ENCODE results near the gene RPLP2. TPM values are rescaled to one million over a fixed set of nuclear protein-coding genes. Genes with fewer than 3 reads are reported as not detected.

RPLP2 gene
- total RNA-seq, 2 donors from 2014 or later: 1,286 to 1,386 TPM

DNA sequence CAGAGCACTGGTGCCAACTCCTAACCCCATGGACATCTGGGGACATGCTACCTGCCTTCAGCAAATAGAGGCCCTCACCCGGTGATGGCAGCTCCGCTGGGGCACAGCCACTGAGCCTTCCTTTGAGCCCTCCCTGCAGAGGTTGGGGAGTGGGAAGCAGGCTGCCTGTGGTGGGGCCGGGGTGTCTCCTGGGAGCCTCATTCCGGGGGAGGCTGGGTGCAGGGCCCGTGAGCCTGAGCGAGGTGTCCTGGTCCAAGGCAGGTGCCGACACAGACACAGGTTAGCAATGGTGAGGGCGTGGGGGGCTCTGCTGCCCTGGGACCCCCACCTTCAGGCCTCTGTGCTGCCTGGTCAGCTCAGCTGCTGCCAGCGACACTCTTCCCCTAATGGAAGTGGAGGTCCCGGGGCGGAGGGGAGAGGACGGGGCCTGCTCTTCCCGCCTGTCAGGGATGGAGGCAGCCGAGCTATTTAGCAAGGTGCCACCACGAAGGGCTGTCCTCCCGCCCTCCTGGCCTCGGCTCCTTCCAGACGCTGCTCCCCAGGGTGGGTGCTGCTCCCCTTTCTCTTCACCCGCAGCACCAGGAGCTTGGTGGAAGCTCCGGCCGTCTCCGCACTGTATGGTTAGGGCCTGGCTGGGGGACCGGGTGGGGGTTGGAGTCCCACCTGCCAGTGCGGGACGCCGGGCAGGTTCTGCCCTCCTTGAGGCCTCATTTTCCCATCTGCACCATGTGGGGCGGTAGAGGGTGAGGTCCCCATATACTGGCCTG lies 44.1 kb downstream of the RPLP2 start:
- no peak for DNase-seq (ENCODE audit: low spot score)
- intact Hi-C loops (cut with DNase I): loop anchor here in 1 of 2 donors (5.0 kb wide), 1 partner anchor 198 kb away; no protein-coding TSS in a partner anchor

- DNase-seq (ENCODE audit: low spot score): no peak
- intact Hi-C loops (cut with DNase I): loop anchor here in 1 of 2 donors (5.0 kb wide), 1 partner anchor 198 kb away; no protein-coding TSS in a partner anchor
These were observed 45.0 kb downstream of the RPLP2 start for GRCh38 chr11:854601-855329.

DNA sequence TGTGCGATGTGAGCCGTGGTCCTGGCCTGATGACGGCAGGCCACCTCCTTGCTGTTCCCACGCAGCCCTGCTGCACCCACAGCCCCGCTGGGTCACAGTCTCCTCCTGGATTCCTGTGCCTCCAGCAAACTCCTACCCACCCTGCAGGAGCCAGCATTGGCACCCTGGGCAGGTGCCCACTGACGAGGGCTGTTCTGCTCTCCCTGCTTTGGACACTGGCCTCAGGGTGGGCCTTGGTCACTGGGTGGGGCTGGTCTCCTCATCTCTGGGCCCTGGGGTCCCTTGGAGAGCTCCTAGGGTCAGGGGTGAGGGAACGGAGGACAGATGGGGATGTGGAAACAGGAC lies 45.5 kb downstream of the RPLP2 start:
- no peak for DNase-seq (ENCODE audit: low spot score)
- intact Hi-C loops (cut with DNase I): no loop called here

DNA sequence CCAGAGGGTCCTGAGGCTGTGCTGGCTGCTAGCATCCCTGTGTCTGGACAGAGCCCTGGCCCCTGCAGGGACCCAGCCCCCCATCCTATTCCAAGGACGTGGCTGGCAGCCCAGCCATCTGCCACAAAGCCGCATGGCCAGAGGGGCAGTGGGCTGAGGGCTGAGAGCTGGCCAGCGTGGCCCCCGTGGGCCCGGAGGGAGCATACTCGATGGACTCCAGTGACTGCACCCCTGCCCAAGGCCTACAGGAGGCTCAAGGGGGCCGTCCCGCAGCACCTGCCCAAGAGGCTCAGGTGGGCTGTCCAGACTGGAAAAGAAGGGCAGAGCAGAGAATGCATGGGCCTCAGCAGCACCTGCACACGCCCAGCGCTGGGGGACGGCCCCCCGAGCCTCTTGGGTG lies 46.0 kb downstream of the RPLP2 start:
- DNase-seq (ENCODE audit: low spot score): no peak
- intact Hi-C loops (cut with DNase I): no loop called here

DNA sequence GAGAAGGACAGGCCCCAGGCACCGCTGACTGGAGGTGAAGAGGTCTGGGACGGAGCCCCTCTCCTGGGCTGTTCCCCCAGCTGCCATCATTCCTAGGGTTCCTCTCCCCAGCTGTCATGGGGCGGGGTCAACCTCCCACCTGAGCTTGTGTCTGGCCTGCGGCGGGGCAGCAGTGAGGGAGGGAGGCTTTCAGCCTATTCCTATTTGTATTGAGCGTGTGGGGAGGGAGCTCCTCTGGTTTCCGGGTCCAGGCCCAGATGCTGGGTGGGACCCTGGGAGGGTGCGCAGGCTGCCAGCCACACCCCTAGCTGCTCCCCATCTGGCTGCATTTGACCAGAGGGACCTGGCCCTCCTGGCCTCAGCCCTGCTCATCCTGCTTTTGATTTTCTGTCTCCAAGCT lies 46.6 kb downstream of the RPLP2 start:
- DNase-seq (ENCODE audit: low spot score): no peak
- intact Hi-C loops (cut with DNase I): no loop called here

DNA sequence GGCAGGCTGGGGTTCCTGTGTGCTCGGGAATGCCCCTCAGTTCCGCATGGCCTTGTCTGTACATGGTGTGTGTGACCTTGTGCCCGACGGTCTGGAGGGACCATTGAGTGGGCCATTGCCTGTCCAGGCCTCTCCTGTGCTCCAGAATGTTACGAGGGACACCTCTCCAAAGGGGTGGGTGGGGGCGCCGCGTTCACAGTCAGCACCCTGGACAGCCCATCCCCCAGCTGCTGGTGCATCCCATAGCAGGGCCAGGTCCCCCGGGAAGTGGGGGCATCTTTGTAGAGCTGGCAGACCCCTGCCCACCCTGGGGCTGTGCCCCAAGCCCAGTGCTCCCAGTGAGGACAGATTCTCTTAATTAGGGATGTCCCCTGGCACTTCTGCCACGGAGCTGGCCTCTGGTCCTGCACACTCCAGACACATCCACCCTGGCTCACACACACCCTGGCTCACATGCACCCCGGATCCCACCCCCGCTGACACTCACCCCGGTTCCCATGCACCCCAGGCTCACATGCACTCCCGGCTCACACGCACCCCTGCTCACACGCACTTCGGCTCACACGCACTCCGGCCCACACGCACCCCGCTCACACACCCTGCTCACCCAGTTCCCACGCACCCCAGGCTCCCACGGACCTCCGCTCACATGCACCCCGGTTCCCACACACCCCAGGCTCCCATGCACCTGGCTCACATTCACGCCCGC lies 48.4 kb downstream of the RPLP2 start:
- intact Hi-C loops (cut with DNase I): no loop called here
- no peak for DNase-seq (ENCODE audit: low spot score)

GRCh38 chr11:858762-859339 lies 49.1 kb downstream of the RPLP2 start:
- no peak for DNase-seq (ENCODE audit: low spot score)
- intact Hi-C loops (cut with DNase I): no loop called here

GRCh38 chr11:859394-860131 lies 49.8 kb downstream of the RPLP2 start:
- intact Hi-C loops (cut with DNase I): loop anchor here in 1 of 2 donors (10.0 kb wide), 1 partner anchor 185 kb away; no protein-coding TSS in a partner anchor
- DNase-seq (ENCODE audit: low spot score): peak; percentile 94

DNA sequence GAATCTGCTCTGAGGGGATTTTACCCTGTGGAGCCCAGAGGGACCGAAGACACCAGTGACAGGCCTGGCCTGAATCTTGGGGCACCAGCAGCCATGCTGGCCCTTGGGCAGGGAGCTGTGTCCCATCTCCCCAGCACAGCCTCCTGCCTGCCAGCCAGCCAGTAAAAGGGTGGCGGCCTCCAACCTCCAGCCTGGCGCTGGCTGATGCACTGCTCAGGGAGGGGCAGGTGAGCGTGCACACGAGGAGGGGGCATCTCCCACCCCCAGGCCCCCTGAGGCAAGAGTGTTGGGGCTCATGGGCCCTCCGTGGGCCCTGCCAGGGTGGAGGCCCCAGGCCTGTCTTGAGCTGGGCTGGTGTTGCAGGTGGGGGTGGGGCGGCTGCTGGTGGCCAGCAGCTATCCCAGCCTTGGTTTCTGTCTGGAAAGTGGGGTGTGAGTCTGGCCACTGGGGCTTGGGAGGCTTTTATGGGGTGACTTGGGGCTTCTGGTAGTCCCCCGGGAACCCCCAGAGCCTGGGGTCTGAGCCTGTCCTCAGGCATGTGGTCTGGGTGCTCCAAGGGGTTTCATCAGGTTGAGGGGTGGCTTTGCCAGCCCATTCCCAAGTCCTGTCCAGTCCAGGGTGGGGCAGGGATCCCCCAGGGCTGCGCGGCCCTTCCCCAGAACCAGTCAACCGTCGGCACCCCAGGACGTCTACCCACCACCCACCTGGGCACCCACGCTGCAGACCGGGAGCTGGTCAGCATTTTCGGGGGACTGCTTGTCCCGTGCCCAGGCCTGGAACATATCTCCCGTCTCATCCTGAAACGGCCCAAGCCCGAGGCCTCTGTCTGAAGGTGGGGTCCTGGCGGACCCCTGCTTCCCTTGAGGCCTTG lies 50.7 kb downstream of the RPLP2 start:
- DNase-seq (ENCODE audit: low spot score): no peak
- intact Hi-C loops (cut with DNase I): loop anchor here in 1 of 2 donors (10.0 kb wide), 1 partner anchor 184 kb away; no protein-coding TSS in a partner anchor

DNA sequence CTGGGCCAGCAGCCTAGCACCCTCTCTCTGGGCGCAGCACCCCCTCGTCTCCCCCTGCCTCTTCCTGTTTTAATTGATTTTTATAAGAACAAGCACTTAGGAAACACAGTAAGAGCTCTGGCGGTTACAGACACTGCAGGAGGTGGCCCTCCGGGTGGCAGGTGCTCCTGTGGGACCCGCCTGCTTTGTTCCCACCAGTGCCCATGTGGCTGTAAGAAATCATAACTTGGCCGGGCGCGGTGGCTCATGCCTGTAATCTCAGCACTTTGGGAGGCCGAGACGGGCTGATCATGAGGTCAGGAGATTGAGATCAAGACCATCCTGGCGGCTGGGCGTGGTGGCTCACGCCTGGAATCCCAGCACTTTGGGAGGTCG lies 51.3 kb downstream of the RPLP2 start:
- intact Hi-C loops (cut with DNase I): loop anchor here in 1 of 2 donors (10.0 kb wide), 1 partner anchor 184 kb away; no protein-coding TSS in a partner anchor
- DNase-seq (ENCODE audit: low spot score): no peak

GRCh38 chr11:862081-862661 lies 52.4 kb downstream of the RPLP2 start:
- no peak for DNase-seq (ENCODE audit: low spot score)
- intact Hi-C loops (cut with DNase I): loop anchor here in 1 of 2 donors (10.0 kb wide), 1 partner anchor 183 kb away; no protein-coding TSS in a partner anchor

Other genes with a start within 250 kb of the RPLP2 start
- under 1 TPM; 0.43 to 0.56 TPM for gene LMNTD2, start 249.2 kb upstream of the RPLP2 start, total RNA-seq
- gene RASSF7, start 249.0 kb upstream of the RPLP2 start, total RNA-seq: 1 to 10 TPM; 2.1 to 2.6 TPM
- gene PHRF1, start 233.5 kb upstream of the RPLP2 start, total RNA-seq: 10 to 100 TPM; 18.3 to 20.8 TPM
- gene IRF7, start 194.0 kb upstream of the RPLP2 start, total RNA-seq: 10 to 100 TPM; 10.3 to 16.4 TPM
- under 1 TPM in 1 of 2 donors, not detected in 1; 0.10 TPM for gene CDHR5, start 185.0 kb upstream of the RPLP2 start, total RNA-seq
- gene SCT, start 182.8 kb upstream of the RPLP2 start, total RNA-seq: not detected
- gene DRD4, start 172.7 kb upstream of the RPLP2 start, total RNA-seq: under 1 TPM; 0.48 to 0.51 TPM
- gene DEAF1, start 114.7 kb upstream of the RPLP2 start, total RNA-seq: 10 to 100 TPM; 22.9 to 25.5 TPM
- 10 to 100 TPM; 13.5 to 19.3 TPM for gene TMEM80, start 114.2 kb upstream of the RPLP2 start, total RNA-seq
- 10 to 100 TPM; 23.8 to 38.3 TPM for gene EPS8L2, start 103.7 kb upstream of the RPLP2 start, total RNA-seq
- gene TALDO1, start 62.5 kb upstream of the RPLP2 start, total RNA-seq: 100 to 1,000 TPM in 1 of 2 donors, 10 to 100 TPM in 1; 76.8 to 109 TPM
- 10 to 100 TPM; 33.0 to 38.8 TPM for gene GATD1, start 32.5 kb upstream of the RPLP2 start, total RNA-seq
- gene CEND1, start 19.9 kb upstream of the RPLP2 start, total RNA-seq: not detected
- gene SLC25A22, start 11.7 kb upstream of the RPLP2 start, total RNA-seq: 10 to 100 TPM; 10.6 to 11.2 TPM
- gene PIDD1, start 4.7 kb upstream of the RPLP2 start, total RNA-seq: 1 to 10 TPM; 6.0 to 6.5 TPM
- gene PNPLA2, start 8.9 kb downstream of the RPLP2 start, total RNA-seq: 10 to 100 TPM; 80.7 to 85.5 TPM
- 1 to 10 TPM; 3.5 to 4.3 TPM for gene CRACR2B, start 18.0 kb downstream of the RPLP2 start, total RNA-seq
- gene CD151, start 23.0 kb downstream of the RPLP2 start, total RNA-seq: 100 to 1,000 TPM; 473 to 490 TPM
- 10 to 100 TPM; 63.9 to 91.4 TPM for gene POLR2L, start 32.6 kb downstream of the RPLP2 start, total RNA-seq
- 10 to 100 TPM; 75.7 to 97.3 TPM for gene TSPAN4, start 32.9 kb downstream of the RPLP2 start, total RNA-seq
- gene CHID1, start 100.8 kb downstream of the RPLP2 start, total RNA-seq: 10 to 100 TPM; 57.9 to 88.5 TPM
- gene AP2A2, start 115.9 kb downstream of the RPLP2 start, total RNA-seq: 100 to 1,000 TPM in 1 of 2 donors, 10 to 100 TPM in 1; 83.5 to 117 TPM
- gene MUC6, start 226.8 kb downstream of the RPLP2 start, total RNA-seq: not detected

Measured in posterior vena cava (tissue), 2 donors.